ENCODE results near the gene GRID1.

GRID1 gene

DNA sequence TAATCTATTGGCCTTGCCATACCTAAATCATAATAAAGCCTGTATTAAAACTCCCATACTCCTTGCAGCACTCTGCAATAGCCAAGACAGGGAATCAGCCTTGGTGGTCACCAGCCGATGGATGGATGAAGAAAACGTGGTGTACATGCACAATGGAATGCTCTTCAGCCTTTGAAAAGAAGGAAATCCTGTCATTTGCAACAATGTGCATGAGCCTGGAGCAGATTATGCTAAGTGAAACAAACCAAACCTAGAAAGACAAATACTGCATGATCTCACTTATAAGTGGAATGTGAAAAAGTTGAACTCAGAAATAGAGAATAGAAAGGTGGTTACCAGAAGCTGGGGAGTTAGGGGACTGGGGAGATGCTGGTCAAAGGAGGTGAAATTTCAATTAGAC lies 218.5 kb downstream of the GRID1 start:
- Histone ChIP-seq H3K27me3 (ENCODE audit: insufficient read depth, poor library complexity, severe bottlenecking) (no peaks in the 10 kb centered on the region), H3K9me3 (ENCODE audit: severe bottlenecking) (no peaks in the 10 kb centered on the region), H3K4me3 (ENCODE audit: severe bottlenecking) (no peak overlapping the region), H3K36me3 (ENCODE audit: low read depth) (no peaks in the 10 kb centered on the region), H3K27ac (ENCODE audit: poor library complexity, severe bottlenecking) (no peak overlapping the region), H3K4me1 (ENCODE audit: insufficient read depth, poor library complexity, severe bottlenecking) (no peaks in the 10 kb centered on the region)
- DNase-seq (ENCODE audit: low spot score): no peak
- TF ChIP-seq CTCF (IDR thresholded peaks at IDR 0.05; ENCODE audit: poor library complexity, severe bottlenecking): no peak
- ATAC-seq (ENCODE audit: low read depth): no peak

GRCh38 chr10:86144301-86144700 lies 222.3 kb downstream of the GRID1 start:
- H3K4me1 ChIP-seq (ENCODE audit: insufficient read depth, poor library complexity, severe bottlenecking): no peaks in the 10 kb centered on the region
- DNase-seq (ENCODE audit: low spot score) (no peak), ATAC-seq (ENCODE audit: low read depth) (no peak)
- no peaks in the 10 kb centered on the region for H3K36me3 ChIP-seq (ENCODE audit: low read depth)
- H3K4me3 ChIP-seq (ENCODE audit: severe bottlenecking): no peak overlapping the region
- no peaks in the 10 kb centered on the region for H3K9me3 ChIP-seq (ENCODE audit: severe bottlenecking)
- no peak for TF ChIP-seq CTCF (IDR thresholded peaks at IDR 0.05; ENCODE audit: poor library complexity, severe bottlenecking)
- H3K27ac ChIP-seq (ENCODE audit: poor library complexity, severe bottlenecking): no peak overlapping the region
- no peaks in the 10 kb centered on the region for H3K27me3 ChIP-seq (ENCODE audit: insufficient read depth, poor library complexity, severe bottlenecking)

- Histone ChIP-seq H3K27ac (ENCODE audit: poor library complexity, severe bottlenecking) (no peak overlapping the region), H3K36me3 (ENCODE audit: low read depth) (no peaks in the 10 kb centered on the region), H3K4me1 (ENCODE audit: insufficient read depth, poor library complexity, severe bottlenecking) (no peaks in the 10 kb centered on the region), H3K27me3 (ENCODE audit: insufficient read depth, poor library complexity, severe bottlenecking) (no peaks in the 10 kb centered on the region), H3K9me3 (ENCODE audit: severe bottlenecking) (no peaks in the 10 kb centered on the region), H3K4me3 (ENCODE audit: severe bottlenecking) (no peak overlapping the region)
- DNase-seq (ENCODE audit: low spot score) (no peak), ATAC-seq (ENCODE audit: low read depth) (no peak)
- TF ChIP-seq CTCF (IDR thresholded peaks at IDR 0.05; ENCODE audit: poor library complexity, severe bottlenecking): no peak
These were observed 224.7 kb downstream of the GRID1 start for GRCh38 chr10:86141896-86142295.

- H3K4me1 ChIP-seq (ENCODE audit: insufficient read depth, poor library complexity, severe bottlenecking): no peaks in the 10 kb centered on the region
- ATAC-seq (ENCODE audit: low read depth) (peak; percentile 42; the same call in 1 of the 3 replicates), DNase-seq (ENCODE audit: low spot score) (no peak)
- no peaks in the 10 kb centered on the region for H3K27me3 ChIP-seq (ENCODE audit: insufficient read depth, poor library complexity, severe bottlenecking)
- TF ChIP-seq CTCF (IDR thresholded peaks at IDR 0.05; ENCODE audit: poor library complexity, severe bottlenecking): peak; percentile 48
- no peaks in the 10 kb centered on the region for H3K36me3 ChIP-seq (ENCODE audit: low read depth)
- H3K4me3 ChIP-seq (ENCODE audit: severe bottlenecking): no peak overlapping the region
- no peaks in the 10 kb centered on the region for H3K9me3 ChIP-seq (ENCODE audit: severe bottlenecking)
- no peak overlapping the region for H3K27ac ChIP-seq (ENCODE audit: poor library complexity, severe bottlenecking)
These were observed 227.4 kb downstream of the GRID1 start for GRCh38 chr10:86139066-86139657.

- no peak for TF ChIP-seq CTCF (IDR thresholded peaks at IDR 0.05; ENCODE audit: poor library complexity, severe bottlenecking)
- no peaks in the 10 kb centered on the region for H3K36me3 ChIP-seq (ENCODE audit: low read depth)
- DNase-seq (ENCODE audit: low spot score): no peak
- no peaks in the 10 kb centered on the region for H3K27me3 ChIP-seq (ENCODE audit: insufficient read depth, poor library complexity, severe bottlenecking)
- H3K27ac ChIP-seq (ENCODE audit: poor library complexity, severe bottlenecking): no peak overlapping the region
- no peak for ATAC-seq (ENCODE audit: low read depth)
- no peaks in the 10 kb centered on the region for H3K9me3 ChIP-seq (ENCODE audit: severe bottlenecking)
- H3K4me1 ChIP-seq (ENCODE audit: insufficient read depth, poor library complexity, severe bottlenecking): no peaks in the 10 kb centered on the region
- H3K4me3 ChIP-seq (ENCODE audit: severe bottlenecking): no peak overlapping the region
These were observed 228.0 kb downstream of the GRID1 start for GRCh38 chr10:86138551-86139065.
